Naive thymus-derived CD4-positive, alpha-beta T cell (primary cell): ENCODE data around the gene MAPK12. TPM values are rescaled to one million over a fixed set of nuclear protein-coding genes. Genes with fewer than 3 reads are reported as not detected.

Experiments
- ATAC-seq: fragments of 150-1000 bp; cut with Tn5 transposase; 2 replicates; pipeline ENCODE4 v1.10.0; 2021; ENCODE audit warnings: mild to moderate bottlenecking, moderate library complexity
- CTCF ChIA-PET: fragments of 350-600 bp; sonication (Branson Sonifier 250); formaldehyde crosslinking; loops from one replicate; lab custom pipeline; 2021; ENCODE audit warnings: antibody characterized with exemption; lab: Charles Lee
- POLR2A ChIA-PET: fragments of 350-600 bp; sonication (Branson Sonifier 250); formaldehyde crosslinking; loops from one replicate; lab custom pipeline; 2021; ENCODE audit warnings: antibody characterized with exemption, inconsistent platforms; lab: Charles Lee
- DNase-seq, 9 donors: peaks; one replicate each; pipeline versions ENCODE4 v3.0.0 to v3.0.0-alpha.2; 2020 to 2022; ENCODE audit warnings: mixed read lengths in 1 of 9
- H3K27ac ChIP-seq: one replicate; pipeline ENCODE4 v1.7.0; 2013; ENCODE audit warnings: mild to moderate bottlenecking, low read depth, low read length, moderate library complexity
- H3K27me3 ChIP-seq, 2 donors: one replicate each; pipeline ENCODE4 v1.7.0; 2013; ENCODE audit warnings: low read length in 2 of 2, mild to moderate bottlenecking in 2 of 2, moderate library complexity in 2 of 2; ENCODE audit not compliant: control insufficient read depth in 2 of 2, insufficient read depth in 2 of 2
- H3K36me3 ChIP-seq, 3 experiments: 1 replicate in 2 of 3; 2 replicates in 1 of 3; pipeline ENCODE4 v1.7.0; 2013; ENCODE audit warnings: low read length in 3 of 3, mild to moderate bottlenecking in 3 of 3, moderate library complexity in 1 of 3; ENCODE audit not compliant: insufficient read depth in 3 of 3, control insufficient read depth in 2 of 3
- H3K4me1 ChIP-seq, 2 donors: one replicate each; pipeline ENCODE4 v1.7.0; 2013; ENCODE audit warnings: low read length in 2 of 2, mild to moderate bottlenecking in 2 of 2, moderate library complexity in 1 of 2; ENCODE audit not compliant: control insufficient read depth in 2 of 2, insufficient read depth in 2 of 2
- H3K4me3 ChIP-seq: 2 replicates; pipeline ENCODE4 v1.7.0; 2013; ENCODE audit warnings: mild to moderate bottlenecking, low read length
- H3K9me3 ChIP-seq, 3 experiments: 1 replicate in 2 of 3; 2 replicates in 1 of 3; pipeline ENCODE4 v1.7.0; 2013; ENCODE audit warnings: low read length in 3 of 3; ENCODE audit not compliant: control insufficient read depth in 2 of 3
- H3K27ac Mint-ChIP-seq, 9 donors: one replicate each; pipeline ENCODE4 v1.8.0; 2020 to 2022; ENCODE audit warnings: mixed read lengths in 9 of 9, mild to moderate bottlenecking in 8 of 9, moderate library complexity in 5 of 9, inconsistent platforms in 2 of 9
- H3K27me3 Mint-ChIP-seq, 5 donors: one replicate each; pipeline ENCODE4 v1.8.0; 2021 to 2022; ENCODE audit warnings: mixed read lengths in 5 of 5, mild to moderate bottlenecking in 1 of 5
- H3K36me3 Mint-ChIP-seq, 5 donors: one replicate each; pipeline ENCODE4 v1.8.0; 2020 to 2022; ENCODE audit warnings: mixed read lengths in 5 of 5, mild to moderate bottlenecking in 3 of 5, inconsistent platforms in 1 of 5
- H3K4me1 Mint-ChIP-seq, 7 donors: one replicate each; pipeline ENCODE4 v1.8.0; 2020 to 2022; ENCODE audit warnings: mixed read lengths in 7 of 7, mild to moderate bottlenecking in 3 of 7, inconsistent platforms in 1 of 7
- H3K4me3 Mint-ChIP-seq, 10 donors: one replicate each; pipeline ENCODE4 v1.8.0; 2020 to 2022; ENCODE audit warnings: mild to moderate bottlenecking in 10 of 10, mixed read lengths in 10 of 10, moderate library complexity in 6 of 10, inconsistent platforms in 2 of 10
- H3K9me3 Mint-ChIP-seq, 11 donors: one replicate each; pipeline ENCODE4 v1.8.0; 2020 to 2022; ENCODE audit warnings: mixed read lengths in 11 of 11, mild to moderate bottlenecking in 4 of 11, inconsistent platforms in 1 of 11, moderate library complexity in 1 of 11
- intact Hi-C, 2 donors: fragments of 100-400 bp; cut with micrococcal nuclease; formaldehyde crosslinking; loops; one replicate each; pipeline ENCODE4 v1.15.1; 2023
- polyA plus RNA-seq, 2 donors: library from polyadenylated mRNA; unstranded; fragments of 300-500 nt; fragmentation: Illumina TruSeq; gene quantifications; one replicate each; pipeline ENCODE4 v1.2.3, GENCODE V29; 2021
- total RNA-seq, 6 experiments: library from RNA in 5 of 6; stranded (reverse) in 5 of 6; gene quantifications; 1 replicate in 5 of 6; 2 replicates in 1 of 6; pipeline ENCODE4 v1.2.3 and lab custom pipeline; 2021 to 2026

The MAPK12 gene
- total and polyA plus RNA-seq, 7 experiments from 2014 or later = 0.07 to 6.2 (median 2.1) TPM; not detected in 1

DNA sequence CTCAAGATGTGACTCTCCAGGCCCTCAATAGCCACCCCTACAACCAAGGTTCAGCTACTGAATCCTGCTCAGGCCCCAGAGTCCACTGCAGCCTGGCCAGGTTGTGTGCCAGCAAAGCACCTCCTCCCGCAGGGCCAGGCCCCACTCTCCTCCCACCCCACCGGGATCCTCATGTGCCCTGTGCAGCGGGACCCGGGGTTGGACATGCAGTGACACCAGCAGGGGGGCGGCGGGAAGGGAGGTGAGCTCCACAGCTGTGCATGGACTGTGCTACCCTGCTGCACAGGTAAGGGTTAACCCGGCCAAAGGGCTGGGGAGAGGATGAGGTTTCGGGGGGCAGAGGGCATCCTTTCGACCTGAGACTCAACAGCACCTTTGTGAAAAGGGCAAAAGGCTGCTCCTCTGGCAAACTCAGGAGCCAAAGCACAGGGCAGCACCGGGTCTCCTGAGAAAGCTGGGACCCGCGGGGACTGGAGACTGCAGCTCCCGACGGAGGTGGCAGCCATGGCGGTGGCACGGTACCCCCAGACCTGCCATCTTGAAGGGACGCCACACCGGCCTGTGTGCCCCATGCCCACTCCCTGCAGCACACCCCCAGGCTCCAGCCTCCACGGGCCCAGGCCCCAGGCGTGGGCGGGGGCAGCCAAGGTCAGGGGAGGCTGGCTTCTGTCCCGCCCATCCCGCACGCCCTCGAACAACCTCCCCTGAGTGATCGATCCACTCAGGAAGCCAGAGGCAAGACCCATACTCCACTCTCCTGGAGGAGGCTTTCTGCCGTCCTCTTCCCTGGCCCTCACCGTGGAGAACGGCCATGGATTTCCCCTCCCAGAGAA is 35.4 kb upstream of the MAPK12 start:
- POLR2A ChIA-PET = no interaction called here
- CTCF ChIA-PET = no interaction called here
- Histone ChIP-seq H3K27ac (no peak overlapping the region), H3K27me3 (no peaks in the 10 kb centered on the region), H3K4me1 (peaks cover 0 to 4% of the 10 kb centered on the region in 2 donors), H3K36me3 (no peaks in the 10 kb centered on the region), H3K4me3 (no peak overlapping the region), H3K9me3 (no peaks in the 10 kb centered on the region)
- Mint-ChIP-seq H3K4me3 (no peak overlapping the region), H3K9me3 (no peaks in the 10 kb centered on the region), H3K4me1 (peaks cover 0 to 11% (median 6%) of the 10 kb centered on the region in 7 donors), H3K27me3 (peaks cover 6 to 31% (median 19%) of the 10 kb centered on the region in 5 donors), H3K27ac (peak overlapping the region in 1 of 9 donors; percentile 38), H3K36me3 (no peaks in the 10 kb centered on the region)
- ATAC-seq (no peak), DNase-seq (no peak)
- intact Hi-C loops = no loop called here

- Mint-ChIP-seq H3K4me1 (peaks cover 0 to 11% (median 6%) of the 10 kb centered on the region in 7 donors), H3K27me3 (peaks cover 6 to 31% (median 24%) of the 10 kb centered on the region in 5 donors), H3K27ac (no peak overlapping the region), H3K36me3 (no peaks in the 10 kb centered on the region), H3K9me3 (no peaks in the 10 kb centered on the region), H3K4me3 (no peak overlapping the region)
- Histone ChIP-seq H3K9me3 (no peaks in the 10 kb centered on the region), H3K4me1 (peaks cover 0 to 4% of the 10 kb centered on the region in 2 donors), H3K36me3 (no peaks in the 10 kb centered on the region), H3K27ac (no peak overlapping the region), H3K4me3 (no peak overlapping the region), H3K27me3 (no peaks in the 10 kb centered on the region)
- ChIA-PET POLR2A (no interaction called here), CTCF (no interaction called here)
- ATAC-seq = no peak
- intact Hi-C loops = no loop called here
- DNase-seq = no peak
These were observed 32.8 kb upstream of the MAPK12 start for GRCh38 chr22:50294319-50294656.

DNA sequence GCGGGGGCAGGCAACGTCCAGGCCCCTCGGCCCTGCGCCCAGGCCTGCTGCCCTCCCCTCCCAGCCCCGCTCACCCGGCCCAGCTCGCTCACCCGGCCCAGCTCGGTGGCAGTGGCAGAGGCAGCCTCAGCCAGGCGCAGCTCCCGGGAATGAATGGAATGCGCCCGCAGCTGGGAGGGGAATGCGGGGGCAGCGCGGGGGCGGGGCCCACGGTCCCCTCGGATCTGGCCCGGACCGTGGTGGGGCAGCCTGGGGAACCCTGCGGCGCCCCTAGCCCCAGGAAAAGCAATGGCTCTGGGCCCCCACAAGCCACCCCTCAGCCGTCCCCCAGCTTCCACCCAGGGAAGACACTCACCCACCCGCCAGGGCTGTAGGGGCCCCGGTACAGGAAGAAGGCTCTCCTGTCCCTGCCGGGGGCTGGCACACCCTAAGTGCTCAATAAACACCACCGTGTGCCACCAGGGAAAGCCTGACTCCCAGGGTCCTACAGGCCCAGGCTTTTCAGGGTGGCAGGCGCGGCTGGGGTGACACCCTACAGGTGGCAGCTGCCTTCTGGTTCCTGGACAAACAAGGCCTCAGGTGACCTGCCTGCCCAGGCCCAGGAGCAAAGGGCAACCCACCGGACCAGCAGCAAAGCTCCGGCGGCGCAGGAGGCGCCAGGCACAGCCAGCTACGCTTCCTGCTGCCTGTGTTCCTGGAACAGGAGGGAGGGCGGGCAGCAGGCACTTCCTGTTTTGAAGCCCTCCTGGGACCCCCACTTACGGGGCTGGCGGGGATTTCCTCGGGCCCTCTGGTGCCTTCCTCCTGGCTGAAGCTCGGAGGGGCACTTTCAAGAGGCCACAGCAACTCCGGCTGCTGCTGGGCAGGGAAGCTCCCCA is 32.2 kb upstream of the MAPK12 start:
- Histone ChIP-seq H3K27me3 (no peaks in the 10 kb centered on the region), H3K4me3 (no peak overlapping the region), H3K4me1 (peaks cover 0 to 4% of the 10 kb centered on the region in 2 donors), H3K27ac (no peak overlapping the region), H3K36me3 (no peaks in the 10 kb centered on the region), H3K9me3 (no peaks in the 10 kb centered on the region)
- intact Hi-C loops = no loop called here
- ATAC-seq (peak; percentile 24), DNase-seq (no peak)
- Mint-ChIP-seq H3K27me3 (peaks cover 6 to 34% (median 24%) of the 10 kb centered on the region in 5 donors), H3K4me3 (peak overlapping the region in 2 of 10 donors; percentile 33 to 45), H3K4me1 (peaks cover 0 to 8% (median 6%) of the 10 kb centered on the region in 7 donors), H3K9me3 (no peaks in the 10 kb centered on the region), H3K27ac (no peak overlapping the region), H3K36me3 (no peaks in the 10 kb centered on the region)
- ChIA-PET POLR2A (no interaction called here), CTCF (no interaction called here)

DNA sequence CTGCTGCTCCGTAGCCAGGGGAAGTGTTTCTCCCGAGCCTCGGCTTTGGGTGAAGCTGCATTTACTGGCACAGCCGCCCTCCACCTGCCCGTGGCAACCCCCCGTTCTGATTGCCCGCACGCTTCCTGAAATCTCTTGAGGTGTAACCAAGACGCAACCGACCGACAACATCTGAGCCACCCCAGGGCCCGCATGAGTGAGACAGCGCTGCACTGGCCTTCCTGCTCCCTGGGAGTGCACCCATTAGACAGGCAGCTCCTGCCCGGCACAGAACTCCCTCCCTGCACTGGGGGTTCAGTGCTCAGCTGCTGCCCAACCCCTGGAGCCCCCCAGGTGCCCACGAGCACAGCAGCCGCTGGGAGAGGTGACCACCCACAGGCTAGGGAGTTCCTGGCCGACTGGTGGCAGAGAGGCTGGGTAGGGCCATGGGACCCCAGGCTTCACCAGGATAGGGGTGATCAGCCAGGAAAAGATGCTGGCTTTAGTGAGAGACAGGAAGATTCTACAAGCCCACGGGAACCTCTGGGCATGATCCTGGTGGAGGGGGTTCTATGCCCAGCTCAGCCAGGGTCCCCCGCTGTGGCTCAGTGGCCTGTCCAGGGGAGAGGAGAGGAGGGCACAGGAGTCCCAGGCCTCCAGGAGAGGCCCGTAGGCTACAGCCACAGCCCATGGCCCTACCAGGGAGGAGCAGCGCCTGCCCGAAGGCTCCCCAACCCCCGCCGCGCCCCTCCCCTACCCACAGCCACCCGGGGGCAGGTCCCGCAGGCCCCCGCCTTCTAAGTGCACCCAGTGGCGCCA is 31.4 kb upstream of the MAPK12 start:
- no peak overlapping the region for H3K27ac ChIP-seq

DNA sequence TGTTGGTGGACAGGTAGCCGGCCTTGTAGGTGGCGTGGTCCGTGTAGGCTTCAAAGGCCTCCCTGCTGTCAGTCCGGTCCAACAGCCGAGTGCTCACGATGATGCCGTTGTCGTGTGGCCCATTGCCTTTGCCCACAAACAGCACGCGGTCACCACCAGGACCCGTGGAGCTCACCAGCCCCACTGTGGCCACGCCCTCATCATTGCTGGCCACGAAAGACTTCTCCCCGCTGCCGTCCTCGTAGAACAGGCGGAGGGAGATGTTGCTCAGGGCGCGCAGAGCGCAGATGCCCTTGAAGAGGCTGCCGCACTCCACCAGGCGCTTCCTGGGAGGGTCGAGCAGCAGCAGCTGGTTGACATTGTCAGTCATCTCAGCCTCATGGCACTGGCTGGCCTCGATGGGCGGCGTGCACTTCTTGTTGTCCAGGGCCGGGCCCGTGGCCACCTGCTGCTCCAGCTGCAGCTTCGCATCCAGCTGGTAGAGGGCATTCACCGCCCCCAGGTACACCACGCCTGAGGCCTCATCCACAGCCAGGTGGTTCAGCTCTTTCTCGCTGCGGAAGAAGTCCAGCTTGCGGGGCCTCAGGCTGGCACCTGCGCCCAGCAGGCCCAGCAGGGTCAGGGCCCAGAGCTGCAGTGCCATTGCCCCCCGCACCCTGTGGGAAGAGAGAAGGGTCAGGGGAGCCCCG is 28.6 kb upstream of the MAPK12 start:
- peaks cover 0 to 7% (median 6%) of the 10 kb centered on the region in 7 donors for H3K4me1 Mint-ChIP-seq
- peaks cover 6 to 22% (median 17%) of the 10 kb centered on the region in 5 donors for H3K27me3 Mint-ChIP-seq
- H3K4me1 ChIP-seq = peaks cover 0 to 4% of the 10 kb centered on the region in 2 donors
- ATAC-seq (no peak), DNase-seq (no peak)
- H3K4me3 ChIP-seq = no peak overlapping the region
- no peak overlapping the region for H3K27ac ChIP-seq
- no peaks in the 10 kb centered on the region for H3K27me3 ChIP-seq
- no peak overlapping the region for H3K27ac Mint-ChIP-seq
- H3K36me3 ChIP-seq = no peaks in the 10 kb centered on the region
- intact Hi-C loops = no loop called here
- no peaks in the 10 kb centered on the region for H3K36me3 Mint-ChIP-seq
- H3K9me3 ChIP-seq = no peaks in the 10 kb centered on the region
- ChIA-PET POLR2A (no interaction called here), CTCF (interaction anchor here (0.6 kb wide), 1 partner anchor 11 kb away, joined by 3 read pairs; no protein-coding TSS in a partner anchor)
- no peak overlapping the region for H3K4me3 Mint-ChIP-seq
- H3K9me3 Mint-ChIP-seq = no peaks in the 10 kb centered on the region

More for the DNA sequence above, 31.4 kb upstream of the MAPK12 start:
- H3K36me3 Mint-ChIP-seq = no peaks in the 10 kb centered on the region
- H3K4me1 Mint-ChIP-seq = peaks cover 0 to 7% (median 6%) of the 10 kb centered on the region in 7 donors
- DNase-seq (no peak), ATAC-seq (peak; percentile 32)
- Histone ChIP-seq H3K9me3 (no peaks in the 10 kb centered on the region), H3K36me3 (no peaks in the 10 kb centered on the region), H3K27me3 (no peaks in the 10 kb centered on the region), H3K4me3 (no peak overlapping the region), H3K4me1 (peaks cover 0 to 4% of the 10 kb centered on the region in 2 donors)
- peak overlapping the region in 1 of 9 donors; percentile 45 for H3K27ac Mint-ChIP-seq
- H3K4me3 Mint-ChIP-seq = peak overlapping the region in 6 of 10 donors; percentile 22 to 67 (median 36)
- CTCF ChIA-PET = no interaction called here
- POLR2A ChIA-PET = no interaction called here
- intact Hi-C loops = no loop called here
- H3K27me3 Mint-ChIP-seq = peaks cover 6 to 29% (median 18%) of the 10 kb centered on the region in 5 donors
- no peaks in the 10 kb centered on the region for H3K9me3 Mint-ChIP-seq
